PC-3 (cell line): ENCODE measurements around the gene SOX12. TPM values are rescaled to one million over a fixed set of nuclear protein-coding genes. Genes with fewer than 3 reads are reported as not detected.

Experiments
- ATAC-seq: fragments of 200-7000 bp; cut with Tn5 transposase; 2 replicates; pipeline ENCODE4 v1.9.1; 2020; ENCODE audit warnings: mild to moderate bottlenecking, moderate library complexity
- BruUV-seq: library from RNA; stranded (reverse); fragments of 400-500 nt; replicated peaks from 2 replicates; lab custom pipeline; 2021; lab: Mats Ljungman, UMichigan
- CTCF ChIA-PET: fragments of 300-600 bp; sonication (Branson Sonifier 250); formaldehyde crosslinking; loops from one replicate; lab custom pipeline; 2022; ENCODE audit warnings: antibody characterized with exemption; lab: Charles Lee
- POLR2A ChIA-PET: fragments of 300-600 bp; sonication (Branson Sonifier 250); formaldehyde crosslinking; loops from one replicate; lab custom pipeline; 2022; ENCODE audit warnings: antibody characterized with exemption; ENCODE audit not compliant: unreplicated experiment; lab: Charles Lee
- DNase-seq: peaks from one replicate; pipeline ENCODE4 v3.0.0-alpha.2; 2015
- H2AFZ ChIP-seq: fragments of 300-600 bp; sonication (generic); 2 replicates; pipeline ENCODE4 v1.6.0; 2016; ENCODE audit warnings: antibody characterized with exemption, low read length
- H3F3A ChIP-seq: fragments of 300-600 bp; sonication (generic); one replicate; pipeline ENCODE4 v1.6.0; 2017; ENCODE audit warnings: antibody characterized with exemption, low read length, control low read depth, mild to moderate bottlenecking; ENCODE audit not compliant: unreplicated experiment
- H3K27ac ChIP-seq: fragments of 300-600 bp; sonication (generic); 2 replicates; pipeline ENCODE4 v1.5.1; 2016; ENCODE audit warnings: mild to moderate bottlenecking, low read length
- H3K27me3 ChIP-seq: fragments of 300-600 bp; sonication (generic); 2 replicates; pipeline ENCODE4 v1.6.1; 2016; ENCODE audit warnings: low read length, mixed read lengths
- H3K36me3 ChIP-seq: fragments of 300-600 bp; sonication (generic); 2 replicates; pipeline ENCODE4 v1.6.1; 2016; ENCODE audit warnings: low read depth, mixed run types, low read length, mixed read lengths
- H3K4me1 ChIP-seq: fragments of 300-600 bp; sonication (generic); 2 replicates; pipeline ENCODE4 v1.5.1; 2016; ENCODE audit warnings: low read length; ENCODE audit not compliant: insufficient read depth
- H3K4me2 ChIP-seq: fragments of 300-600 bp; sonication (generic); 2 replicates; pipeline ENCODE4 v1.6.0; 2016; ENCODE audit warnings: low read length
- H3K4me3 ChIP-seq: fragments of 300-600 bp; sonication (generic); 2 replicates; pipeline ENCODE4 v1.5.1; 2016; ENCODE audit warnings: mild to moderate bottlenecking, low read length, mixed read lengths
- H3K79me2 ChIP-seq: fragments of 300-600 bp; sonication (generic); 2 replicates; pipeline ENCODE4 v1.6.1; 2017; ENCODE audit warnings: low read length, mixed read lengths
- H3K9ac ChIP-seq: fragments of 300-600 bp; sonication (generic); 2 replicates; pipeline ENCODE4 v1.6.0; 2016; ENCODE audit warnings: mild to moderate bottlenecking, low read length
- H3K9me2 ChIP-seq: fragments of 300-600 bp; sonication (generic); replicated peaks from 2 replicates; pipeline ENCODE4 v1.6.1; 2016; ENCODE audit warnings: mixed run types, low read length, mixed read lengths
- H3K9me3 ChIP-seq: fragments of 300-600 bp; sonication (generic); 2 replicates; pipeline ENCODE4 v1.6.1; 2016; ENCODE audit warnings: low read length, mixed read lengths
- H4K20me1 ChIP-seq: fragments of 300-600 bp; sonication (generic); 2 replicates; pipeline ENCODE4 v1.6.1; 2016; ENCODE audit warnings: low read length, mixed read lengths
- CTCF ChIP-seq: fragments of 300-600 bp; sonication (generic); conservative IDR thresholded peaks from 2 replicates; pipeline ENCODE4 v1.5.1; 2017; ENCODE audit warnings: antibody characterized with exemption, low read depth, mild to moderate bottlenecking, low read length
- EZH2 ChIP-seq: fragments of 300-600 bp; sonication (generic); IDR thresholded peaks from one replicate; pipeline ENCODE4 v1.6.1; 2017; ENCODE audit warnings: antibody characterized with exemption, mild to moderate bottlenecking, low read length; ENCODE audit not compliant: unreplicated experiment
- EZH2phosphoT487 ChIP-seq: fragments of 300-600 bp; sonication (generic); IDR thresholded peaks from 2 replicates; pipeline ENCODE4 v1.6.1; 2018; ENCODE audit warnings: mild to moderate bottlenecking, antibody characterized with exemption, low read length, borderline replicate concordance
- intact Hi-C: fragments of 100-400 bp; cut with micrococcal nuclease; formaldehyde crosslinking; loops from 2 replicates; pipeline ENCODE4 v1.9.0; 2023
- total RNA-seq: library from RNA; depleted of rRNA; stranded (reverse); fragments of >200 nt; gene quantifications from 2 replicates; pipeline ENCODE4 v1.2.3, GENCODE V29; 2014

SOX12 gene
- total RNA-seq, 1 experiment from 2014 or later: 13.8 TPM

DNA sequence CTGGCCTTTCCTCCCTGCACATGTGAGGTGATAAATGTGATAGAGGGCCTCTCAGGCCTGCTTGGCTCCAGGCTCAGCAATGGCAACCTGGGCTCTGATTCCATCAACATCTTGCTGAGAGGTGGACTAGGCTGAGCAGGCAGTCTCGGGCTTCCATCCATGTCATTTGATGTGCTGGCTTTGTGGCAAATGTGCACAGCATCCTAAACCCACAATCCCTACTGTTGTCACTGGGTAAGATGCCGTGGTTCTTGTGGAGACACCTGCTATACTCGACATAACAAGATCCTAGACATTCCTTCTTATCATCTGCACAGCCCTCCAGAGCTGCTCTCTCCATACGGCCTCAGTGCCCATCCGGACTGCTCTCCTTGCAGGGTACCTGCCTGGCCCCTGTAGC is 30.8 kb upstream of the SOX12 start:
- Histone ChIP-seq H3K36me3 (no peaks in the 10 kb centered on the region), H3K27ac (no peak overlapping the region), H3K9me2 (no peaks in the 10 kb centered on the region), H3K4me3 (no peak overlapping the region), H3K79me2 (peaks cover 32% of the 10 kb centered on the region), H3K9me3 (no peaks in the 10 kb centered on the region), H3K9ac (no peak overlapping the region), H3K4me1 (peaks cover 23% of the 10 kb centered on the region), H3K27me3 (no peaks in the 10 kb centered on the region), H2AFZ (no peak overlapping the region), H3F3A (no peaks in the 10 kb centered on the region), H4K20me1 (peaks cover 14% of the 10 kb centered on the region), H3K4me2 (no peak overlapping the region)
- intact Hi-C loops: no loop called here
- CTCF ChIA-PET: interaction anchor here (0.5 kb wide), 1 partner anchor 36 kb away, joined by 3 read pairs; no protein-coding TSS in a partner anchor
- TF ChIP-seq EZH2phosphoT487 (no peak), CTCF (no peak), EZH2 (no peak)
- DNase-seq (no peak), ATAC-seq (no peak)
- POLR2A ChIA-PET: no interaction called here
- BruUV-seq: no TSS peak

DNA sequence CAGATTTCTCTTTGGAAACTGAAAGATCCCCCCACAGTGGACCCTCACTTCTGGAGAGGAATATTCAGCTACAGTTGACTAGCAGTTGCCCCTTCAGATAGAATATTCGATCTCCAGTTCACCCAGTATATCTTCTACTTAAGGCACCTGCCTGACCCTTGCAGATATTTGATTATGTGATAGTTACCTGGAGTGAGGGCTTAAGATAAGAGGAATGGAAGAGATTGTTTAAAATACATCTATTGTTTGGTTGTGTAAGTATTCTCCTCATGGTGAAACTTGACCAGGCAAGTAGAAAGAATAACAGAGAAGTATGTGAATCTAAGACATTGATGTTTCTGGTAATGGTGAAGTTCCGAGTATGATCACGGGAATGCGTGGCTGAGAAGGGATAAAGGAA is 29.5 kb upstream of the SOX12 start:
- ChIA-PET CTCF (no interaction called here), POLR2A (no interaction called here)
- BruUV-seq: no TSS peak
- H3K4me2 ChIP-seq: no peak overlapping the region
- H3K27me3 ChIP-seq: no peaks in the 10 kb centered on the region
- no peak overlapping the region for H3K27ac ChIP-seq
- DNase-seq (no peak), ATAC-seq (no peak)
- H3K4me3 ChIP-seq: no peak overlapping the region
- H4K20me1 ChIP-seq: peaks cover 26% of the 10 kb centered on the region
- H3F3A ChIP-seq: no peaks in the 10 kb centered on the region
- no peak for TF ChIP-seq EZH2phosphoT487
- TF ChIP-seq CTCF: no peak
- TF ChIP-seq EZH2: no peak
- H3K9me3 ChIP-seq: no peaks in the 10 kb centered on the region
- no peaks in the 10 kb centered on the region for H3K9me2 ChIP-seq
- peaks cover 33% of the 10 kb centered on the region for H3K4me1 ChIP-seq
- no peak overlapping the region for H2AFZ ChIP-seq
- no peaks in the 10 kb centered on the region for H3K36me3 ChIP-seq
- intact Hi-C loops: no loop called here
- no peak overlapping the region for H3K9ac ChIP-seq
- peaks cover 42% of the 10 kb centered on the region for H3K79me2 ChIP-seq

GRCh38 chr20:297098-297924 is 28.0 kb upstream of the SOX12 start, which contains the start of gene ZCCHC3:
Gene ZCCHC3, plus strand, starts transcription at chr20:297570. Its CDS starts 17 bp downstream, at chr20:297587.
- TSS peak; percentile 60 for BruUV-seq
- peak within 1 kb of the TSS; percentile 75 for H3K27ac ChIP-seq
- peaks cover 32% of the 10 kb centered on the region for H4K20me1 ChIP-seq
- peak within 1 kb of the TSS; percentile 80 for H3K4me3 ChIP-seq
- no peaks in the 10 kb centered on the region for H3F3A ChIP-seq
- peak within 1 kb of the TSS; percentile 78 for H2AFZ ChIP-seq
- ATAC-seq (peak; percentile 85), DNase-seq (peak; percentile 96)
- intact Hi-C loops: loop anchor here (1.0 kb wide), 1 partner anchor 27 kb away; no protein-coding TSS in a partner anchor
- no peaks in the 10 kb centered on the region for H3K9me3 ChIP-seq
- peaks cover 29% of the 10 kb centered on the region for H3K4me1 ChIP-seq
- H3K9ac ChIP-seq: peak within 1 kb of the TSS; percentile 96
- H3K36me3 ChIP-seq: no peaks in the 10 kb centered on the region
- ChIA-PET CTCF (no interaction called here), POLR2A (interaction anchor here (0.6 kb wide), 1 partner anchor 141 kb away, joined by 3 read pairs; no protein-coding TSS in a partner anchor)
- no peaks in the 10 kb centered on the region for H3K27me3 ChIP-seq
- peak within 1 kb of the TSS; percentile 93 for H3K4me2 ChIP-seq
- peaks cover 49% of the 10 kb centered on the region for H3K79me2 ChIP-seq
- no peaks in the 10 kb centered on the region for H3K9me2 ChIP-seq
- TF ChIP-seq CTCF (0 out of 2 replicates have a peak, but pooled peaks have one; percentile 29), EZH2phosphoT487 (peak; percentile 98), EZH2 (no peak)
